Nephron progenitor cell (in vitro differentiated cells): ENCODE results near the gene TARP.
A peak's percentile ranks its signal among the peaks of the same experiment; 100 is the strongest.

Source experiments
- DNase-seq: peaks from one replicate; pipeline ENCODE4 v3.0.0; 2021
- H3K27ac Mint-ChIP-seq: 2 replicates; pipeline ENCODE4 v1.8.0; 2021; ENCODE audit warnings: mild to moderate bottlenecking, moderate library complexity, mixed read lengths
- H3K27me3 Mint-ChIP-seq: 2 replicates; pipeline ENCODE4 v1.8.0; 2021; ENCODE audit warnings: mild to moderate bottlenecking, low read depth, mixed read lengths; ENCODE audit not compliant: poor library complexity
- H3K36me3 Mint-ChIP-seq: 2 replicates; pipeline ENCODE4 v1.8.0; 2021; ENCODE audit warnings: low read depth, mixed read lengths
- H3K4me1 Mint-ChIP-seq: 2 replicates; pipeline ENCODE4 v1.8.0; 2021; ENCODE audit warnings: mixed read lengths
- H3K4me3 Mint-ChIP-seq: 2 replicates; pipeline ENCODE4 v1.8.0; 2021; ENCODE audit warnings: mild to moderate bottlenecking, moderate library complexity, mixed read lengths
- H3K9me3 Mint-ChIP-seq: 2 replicates; pipeline ENCODE4 v1.8.0; 2021; ENCODE audit warnings: mild to moderate bottlenecking, moderate library complexity, mixed read lengths
- CTCF ChIP-seq: fragments of 200-600 bp; sonication (generic); IDR thresholded peaks from 2 replicates; pipeline ENCODE4 v1.5.0; 2021; ENCODE audit warnings: antibody characterized with exemption

The TARP gene

GRCh38 chr7:38273286-38273995, at the start of gene TARP:
TARP (minus strand) TSS chr7:38273636.
- Mint-ChIP-seq H3K27ac (peak within 1 kb of the TSS; percentile 48), H3K36me3 (no peaks in the 10 kb centered on the region), H3K4me3 (no peak within 1 kb of the TSS), H3K9me3 (no peaks in the 10 kb centered on the region), H3K27me3 (no peaks in the 10 kb centered on the region), H3K4me1 (peaks cover 35% of the 10 kb centered on the region)
- no peak for TF ChIP-seq CTCF
- no peak for DNase-seq

GRCh38 chr7:38323156-38323555, 49.7 kb upstream of the TARP start:
- DNase-seq, result no peak
- H3K36me3 Mint-ChIP-seq, result no peaks in the 10 kb centered on the region
- peaks cover 14% of the 10 kb centered on the region for H3K4me1 Mint-ChIP-seq
- TF ChIP-seq CTCF, result no peak
- no peaks in the 10 kb centered on the region for H3K27me3 Mint-ChIP-seq
- H3K9me3 Mint-ChIP-seq, result no peaks in the 10 kb centered on the region
- no peak overlapping the region for H3K27ac Mint-ChIP-seq
- no peak overlapping the region for H3K4me3 Mint-ChIP-seq

- H3K4me3 Mint-ChIP-seq, result no peak overlapping the region
- H3K9me3 Mint-ChIP-seq, result no peaks in the 10 kb centered on the region
- no peak for DNase-seq
- no peak for TF ChIP-seq CTCF
- H3K36me3 Mint-ChIP-seq, result no peaks in the 10 kb centered on the region
- no peaks in the 10 kb centered on the region for H3K27me3 Mint-ChIP-seq
- H3K27ac Mint-ChIP-seq, result no peak overlapping the region
- peaks cover 21% of the 10 kb centered on the region for H3K4me1 Mint-ChIP-seq
Measured at GRCh38 chr7:38322461-38322860, 49.0 kb upstream of the TARP start.

GRCh38 chr7:38321967-38322366, 48.5 kb upstream of the TARP start:
- no peaks in the 10 kb centered on the region for H3K36me3 Mint-ChIP-seq
- H3K4me1 Mint-ChIP-seq, result peaks cover 21% of the 10 kb centered on the region
- H3K9me3 Mint-ChIP-seq, result no peaks in the 10 kb centered on the region

GRCh38 chr7:38321515-38321944, 48.1 kb upstream of the TARP start:
- H3K36me3 Mint-ChIP-seq, result no peaks in the 10 kb centered on the region
- H3K27me3 Mint-ChIP-seq, result no peaks in the 10 kb centered on the region
- H3K9me3 Mint-ChIP-seq, result no peaks in the 10 kb centered on the region
- no peak for TF ChIP-seq CTCF
- DNase-seq, result no peak
- peaks cover 21% of the 10 kb centered on the region for H3K4me1 Mint-ChIP-seq
- no peak overlapping the region for H3K4me3 Mint-ChIP-seq
- no peak overlapping the region for H3K27ac Mint-ChIP-seq

More at GRCh38 chr7:38321967-38322366, 48.5 kb upstream of the TARP start:
- no peaks in the 10 kb centered on the region for H3K27me3 Mint-ChIP-seq
- DNase-seq, result no peak
- no peak for TF ChIP-seq CTCF
- H3K4me3 Mint-ChIP-seq, result no peak overlapping the region
- no peak overlapping the region for H3K27ac Mint-ChIP-seq

GRCh38 chr7:38321050-38321449, 47.6 kb upstream of the TARP start:
- Mint-ChIP-seq H3K4me1 (peaks cover 21% of the 10 kb centered on the region), H3K4me3 (no peak overlapping the region), H3K27ac (no peak overlapping the region), H3K27me3 (no peaks in the 10 kb centered on the region), H3K9me3 (no peaks in the 10 kb centered on the region), H3K36me3 (no peaks in the 10 kb centered on the region)
- no peak for TF ChIP-seq CTCF
- DNase-seq, result no peak
